ENCODE results near the gene KLHDC3. TPM values are rescaled to one million over a fixed set of nuclear protein-coding genes. Genes with fewer than 3 reads are reported as not detected.
A peak's percentile ranks its signal among the peaks of the same experiment; 100 is the strongest.

KLHDC3 gene
- total and polyA plus RNA-seq, 9 of the 15 experiments (the other 6 are each of a cell fraction or from before 2014, with no cell fraction given), result 4.5 to 171 (median 107) TPM

- TF ChIP-seq ELK1 (CRISPR knock-in tag; IDR thresholded peaks at IDR 0.05), result no peak
- peak; percentile 95 for TF ChIP-seq NR2F6 (CRISPR knock-in tag; IDR thresholded peaks at IDR 0.05)
- no peak for TF ChIP-seq SNAPC5 (CRISPR knock-in tag; IDR thresholded peaks at IDR 0.05)
- peak; percentile 96 for TF ChIP-seq ARID4B (CRISPR knock-in tag; IDR thresholded peaks at IDR 0.05)
- peak in 2 of 3 experiments; percentile 76 to 95; a peak in 5 of 6 replicates for TF ChIP-seq ZBTB11 (CRISPR knock-in tag; IDR thresholded peaks at IDR 0.05)
- peak in 1 of 2 experiments; percentile 37; a peak in 1 of 3 replicates for TF ChIP-seq CBX3 (IDR thresholded peaks at IDR 0.05; ENCODE audit: borderline replicate concordance in 1 of 2, low read length in 2 of 2)
- peak; percentile 100 for TF ChIP-seq HNRNPL (IDR thresholded peaks at IDR 0.05; ENCODE audit: low read depth, low read length)
- peak; percentile 37; the same call in 1 of the 2 replicates for TF ChIP-seq JUN (IDR thresholded peaks at IDR 0.05; ENCODE audit: borderline replicate concordance, low read depth, low read length)
- TF ChIP-seq JUN (CRISPR knock-in tag; IDR thresholded peaks at IDR 0.05; ENCODE audit: borderline replicate concordance), result no peak
- TF ChIP-seq TOE1 (IDR thresholded peaks at IDR 0.05; ENCODE audit: borderline replicate concordance), result peak; percentile 74
- 0 out of 2 replicates have a peak, but pooled peaks have one; percentile 73 for TF ChIP-seq TOE1 (CRISPR knock-in tag; IDR thresholded peaks at IDR 0.05; ENCODE audit: borderline replicate concordance, low read depth)
- TF ChIP-seq CTCF (IDR thresholded peaks at IDR 0.05 in 2 of 3, conservative IDR thresholded peaks at IDR 0.05 in 1 of 3; ENCODE audit: insufficient read depth in 2 of 3, low read depth in 1 of 3, low read length in 3 of 3), result 0 out of 6 replicates have a peak, but pooled peaks of 1 of the 3 experiments have one; percentile 4
- TF ChIP-seq NUFIP1 (IDR thresholded peaks at IDR 0.05; ENCODE audit: partially characterized antibody), result no peak
Measured at GRCh38 chr6:43053545-43054205, 39.6 kb downstream of the KLHDC3 start, which contains the start of gene CUL7 (continued).
